Left cardiac atrium (tissue), 4 donors: ENCODE results near the gene TTLL5. TPM values are rescaled to one million over a fixed set of nuclear protein-coding genes. Genes with fewer than 3 reads are reported as not detected.
"Not testable (repeated sequence)": the region's sequence is repeated elsewhere in the genome, so short reads cannot be mapped to it uniquely, and the experiment has no call there.

Source experiments
- ATAC-seq, 2 donors: fragments of 200-7000 bp; cut with Tn5 transposase; one replicate each; pipeline ENCODE4 v1.9.1; 2020; ENCODE audit warnings: mild to moderate bottlenecking in 2 of 2, moderate library complexity in 2 of 2
- DNase-seq: peaks from one replicate; pipeline ENCODE4 v3.0.0-alpha.2; 2020
- intact Hi-C, 2 donors: fragments of 100-400 bp; cut with DNase I; formaldehyde crosslinking; loops; one replicate each; pipeline versions ENCODE4 v1.14.1 to v1.15.1; 2022 to 2023
- total RNA-seq, 2 donors: library from RNA; stranded (reverse); fragmentation: NEBNext Ultra II Directional; extraction: Animal tissue kit (Norgen Biotek cat#: 25700); gene quantifications; one replicate each; pipeline ENCODE4 v1.2.1, GENCODE V29; 2021
- donor health status: DM: no; HTN: yes; CAD: no.
- donor health status: DM: no; HTN: yes; CAD: no; lungs with severe emphysema.
- donor health status: DM: yes; HTN: yes; CAD: no.
- donor health status: Dilated cardiomyopathy.

The TTLL5 gene
- total RNA-seq, 2 donors from 2014 or later: 18.1 to 21.1 TPM

DNA sequence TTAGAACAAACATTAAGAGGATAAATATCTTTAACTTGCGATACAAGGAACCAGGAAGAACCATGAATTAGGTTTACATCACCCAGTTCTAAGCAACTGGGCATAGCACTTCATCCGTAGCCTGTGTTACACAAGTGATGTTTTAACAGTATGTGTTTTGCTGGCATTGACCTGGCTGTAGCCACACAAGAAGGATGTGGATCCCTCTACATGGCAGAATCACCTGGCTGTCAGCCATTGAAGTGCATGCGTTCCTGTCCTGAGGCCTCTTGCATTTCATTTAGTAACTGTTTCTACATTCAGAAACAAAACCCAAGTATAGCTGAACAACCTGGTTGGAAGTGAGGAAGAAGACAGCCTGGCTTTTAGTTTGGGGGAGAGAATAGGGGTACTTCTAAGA is 248.6 kb downstream of the TTLL5 start:
- intact Hi-C loops: loop anchor here (5.0 to 10.0 kb wide), 2 partner anchors 73 to 195 kb away; partner anchors contain the start of gene TGFB3 (in 1 of the 2)
- DNase-seq (no peak), ATAC-seq (no peak)

GRCh38 chr14:75910048-75910447 is 249.0 kb downstream of the TTLL5 start:
- DNase-seq (no peak), ATAC-seq (no peak)

GRCh38 chr14:75911883-75912282 is 250.8 kb downstream of the TTLL5 start:
- DNase-seq: peak; percentile 35
- peak; percentile 30 to 63 for ATAC-seq
- intact Hi-C loops: no loop called here

More at GRCh38 chr14:75910048-75910447, 249.0 kb downstream of the TTLL5 start:
- intact Hi-C loops: no loop called here

GRCh38 chr14:75913183-75913582 is 252.1 kb downstream of the TTLL5 start:
- intact Hi-C loops: no loop called here
- ATAC-seq (no peak), DNase-seq (no peak)

DNA sequence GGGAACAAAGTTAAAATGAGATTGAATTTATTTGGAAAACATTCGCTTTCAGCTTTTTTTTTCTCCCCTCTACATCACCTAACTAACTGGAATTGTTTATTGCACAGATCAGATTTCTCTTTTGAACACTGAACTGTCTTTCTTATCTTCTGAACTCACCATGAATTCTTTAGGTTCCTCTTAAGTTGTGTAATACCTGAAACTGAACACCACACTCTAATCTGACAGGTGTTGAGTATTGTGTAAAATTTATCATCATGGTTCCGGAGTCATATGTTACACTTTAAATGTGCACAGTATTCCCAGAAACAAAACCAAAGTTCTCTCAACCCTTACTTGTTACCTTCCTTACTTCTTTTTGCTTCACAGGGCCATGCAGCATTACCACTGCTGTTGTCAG is 254.0 kb downstream of the TTLL5 start:
- intact Hi-C loops: no loop called here
- no peak for DNase-seq
- ATAC-seq: peak in 1 of 2 donors; percentile 38

- DNase-seq (no peak), ATAC-seq (no peak)
- intact Hi-C loops: no loop called here
Measured at GRCh38 chr14:75917322-75917945, 256.4 kb downstream of the TTLL5 start.

DNA sequence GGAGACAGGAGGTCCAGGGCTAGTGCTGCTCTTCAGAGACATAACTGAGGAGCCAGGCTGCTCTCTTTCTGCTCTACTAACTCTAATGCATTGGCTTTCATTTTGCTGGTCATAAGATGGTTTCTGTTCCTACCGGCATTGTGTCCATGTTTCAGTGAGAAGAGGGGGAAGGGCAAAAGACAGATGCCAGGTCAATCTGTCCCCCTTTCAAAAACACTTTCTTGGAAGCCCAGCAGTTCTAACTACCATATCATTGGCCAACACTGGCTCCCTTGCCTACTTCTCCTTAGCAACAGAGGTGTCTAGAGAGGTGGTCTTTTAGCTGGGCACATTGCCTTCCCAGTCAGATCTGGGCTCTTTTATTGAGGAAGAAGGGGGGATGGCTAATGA is 256.9 kb downstream of the TTLL5 start:
- intact Hi-C loops: no loop called here
- DNase-seq: no peak
- no peak for ATAC-seq

- ATAC-seq, intact Hi-C loops, DNase-seq: not testable (repeated sequence)
Measured at GRCh38 chr14:75920421-75920820, 259.4 kb downstream of the TTLL5 start.

- intact Hi-C loops, DNase-seq, ATAC-seq: not testable (repeated sequence)
Measured at GRCh38 chr14:75925141-75925840, 264.2 kb downstream of the TTLL5 start.

- intact Hi-C loops: no loop called here
Measured at GRCh38 chr14:75926431-75927115, 265.5 kb downstream of the TTLL5 start.

DNA sequence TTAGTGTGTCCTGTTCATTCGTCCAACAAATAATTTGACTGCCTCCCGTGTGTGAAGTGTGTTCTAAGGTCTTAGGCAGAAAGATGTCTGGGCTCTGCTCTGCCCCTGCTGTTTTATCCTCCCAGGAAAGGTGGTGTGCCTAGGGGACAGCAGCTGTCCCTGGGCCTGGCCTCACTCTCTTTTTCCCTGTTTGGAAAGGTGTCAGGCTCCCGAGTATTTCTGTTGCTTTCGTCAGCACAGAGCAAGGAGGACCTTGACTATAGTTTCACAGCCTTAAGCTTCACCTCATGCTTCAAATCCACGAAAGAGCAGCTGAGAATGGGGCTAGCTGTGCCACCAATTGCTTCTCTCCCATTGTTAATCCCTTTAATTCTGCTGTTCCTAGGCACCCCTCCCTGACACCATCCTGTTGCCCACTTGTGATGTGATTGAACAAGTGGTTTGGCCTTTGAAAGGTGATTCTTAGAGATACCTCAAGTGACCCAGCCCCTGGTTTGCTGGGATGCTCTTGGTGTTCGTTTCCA is 266.6 kb downstream of the TTLL5 start:
- intact Hi-C loops: no loop called here
- DNase-seq: no peak
- no peak for ATAC-seq

More at GRCh38 chr14:75926431-75927115, 265.5 kb downstream of the TTLL5 start:
- no peak for DNase-seq
- no peak for ATAC-seq

- no peak for ATAC-seq
- no peak for DNase-seq
- intact Hi-C loops: no loop called here
Measured at GRCh38 chr14:75928690-75929181, 267.7 kb downstream of the TTLL5 start.

- intact Hi-C loops: no loop called here
- DNase-seq (no peak), ATAC-seq (no peak)
Measured at GRCh38 chr14:75933712-75934296, 272.8 kb downstream of the TTLL5 start.

DNA sequence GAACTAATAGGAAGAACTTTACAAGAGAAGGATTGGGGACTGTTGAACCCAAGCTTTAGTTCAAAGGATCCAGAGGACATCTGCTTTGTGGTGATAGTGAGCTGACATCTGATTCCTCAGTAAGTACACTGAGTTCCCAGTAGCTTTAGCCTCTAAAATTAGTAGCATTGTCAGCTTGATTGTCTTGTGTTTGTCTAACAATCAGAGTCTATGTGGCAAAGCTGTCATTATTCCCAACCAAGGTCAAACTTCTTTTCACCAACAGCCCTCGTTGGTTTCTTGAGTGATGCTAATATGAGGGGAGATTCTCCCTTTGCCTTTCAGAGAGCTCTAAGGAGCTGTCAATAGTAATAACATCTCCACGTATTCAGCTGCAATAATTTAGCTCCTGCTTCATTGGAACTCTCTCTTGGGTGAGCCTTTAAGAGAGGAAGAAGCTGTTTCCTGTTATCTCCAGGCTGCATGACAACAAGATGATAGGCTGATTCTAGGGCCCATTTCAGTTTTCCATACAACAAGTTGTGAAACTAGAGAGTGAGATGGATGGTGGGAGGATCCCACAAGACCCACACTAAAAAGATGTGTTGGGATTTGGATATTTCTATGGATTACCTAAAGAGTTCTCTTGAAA is 274.1 kb downstream of the TTLL5 start:
- peak; percentile 44 to 67 for ATAC-seq
- intact Hi-C loops: no loop called here

DNA sequence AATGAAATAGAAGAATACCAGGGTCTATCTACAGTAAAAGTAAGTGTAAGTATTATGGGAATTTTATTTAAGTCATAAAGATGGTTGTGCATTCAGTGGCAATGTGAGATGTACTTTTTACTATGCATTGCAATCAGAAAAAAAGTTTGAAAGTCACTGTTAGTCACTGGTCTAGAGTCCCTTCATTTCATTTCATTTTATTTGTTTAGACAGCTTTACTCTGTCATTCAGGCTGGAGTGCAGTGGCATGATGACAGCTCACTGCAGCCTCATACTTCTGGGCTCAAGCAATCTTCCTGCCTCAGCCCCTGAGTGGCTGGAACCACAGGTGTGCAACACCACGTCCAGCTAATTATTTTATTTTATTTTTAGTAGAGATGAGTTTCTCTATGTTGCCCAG is 278.2 kb downstream of the TTLL5 start:
- intact Hi-C loops: no loop called here
- no peak for ATAC-seq
- DNase-seq: no peak

More for the DNA sequence above, 274.1 kb downstream of the TTLL5 start:
- no peak for DNase-seq

- ATAC-seq: peak; percentile 70 to 85
- intact Hi-C loops: no loop called here
- peak; percentile 39 for DNase-seq
Measured at GRCh38 chr14:75941030-75941429, 280.0 kb downstream of the TTLL5 start.

GRCh38 chr14:75944607-75945241 is 283.7 kb downstream of the TTLL5 start:
- ATAC-seq (no peak), DNase-seq (no peak)
- intact Hi-C loops: no loop called here

DNA sequence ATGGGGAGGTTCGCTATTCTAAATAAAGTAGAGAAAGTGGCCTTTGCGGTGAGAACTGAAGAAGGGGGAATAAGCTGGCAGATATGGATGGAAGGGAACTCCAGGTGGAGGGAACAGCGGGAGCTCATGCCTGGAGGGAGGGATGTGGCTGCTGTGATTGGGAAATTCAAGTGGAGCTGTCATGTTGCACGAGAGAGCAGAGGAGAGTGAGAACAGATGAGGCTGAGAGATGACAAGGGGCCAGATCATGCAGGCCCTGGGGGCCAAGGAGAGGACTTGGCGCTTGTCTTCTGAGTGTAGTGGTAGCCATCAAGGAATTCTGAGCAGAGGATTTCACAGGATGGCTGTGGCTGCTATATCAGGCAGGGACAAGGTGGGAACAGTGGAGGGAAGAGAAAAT is 285.7 kb downstream of the TTLL5 start:
- DNase-seq (no peak), ATAC-seq (peak in 1 of 2 donors; percentile 47)
- intact Hi-C loops: no loop called here
